GM18520 (cell line): ENCODE data around the gene MACROD1.

ENCODE experiments used
- ATAC-seq: cut with Tn5 transposase; IDR thresholded peaks from one replicate; pipeline ENCODE4 v1.9.1; 2021; ENCODE audit not compliant: unreplicated experiment

The MACROD1 gene

GRCh38 chr11:64131683-64132190, 34.2 kb downstream of the MACROD1 start:
- no peak for ATAC-seq

- ATAC-seq, result no peak
Observed at GRCh38 chr11:64130618-64131017, 35.3 kb downstream of the MACROD1 start.

- ATAC-seq, result no peak
Observed at GRCh38 chr11:64129403-64129802, 36.5 kb downstream of the MACROD1 start.

- ATAC-seq, result no peak
Observed at GRCh38 chr11:64128255-64129006, 37.5 kb downstream of the MACROD1 start.

- no peak for ATAC-seq
Observed at GRCh38 chr11:64127267-64128072, 38.4 kb downstream of the MACROD1 start.

GRCh38 chr11:64126796-64127195, 39.1 kb downstream of the MACROD1 start:
- no peak for ATAC-seq

- ATAC-seq, result no peak
Observed at GRCh38 chr11:64126371-64126770, 39.5 kb downstream of the MACROD1 start.

GRCh38 chr11:64125676-64126075, 40.2 kb downstream of the MACROD1 start:
- no peak for ATAC-seq

- no peak for ATAC-seq
Observed at GRCh38 chr11:64124147-64124546, 41.8 kb downstream of the MACROD1 start.

GRCh38 chr11:64123679-64124078, 42.2 kb downstream of the MACROD1 start:
- ATAC-seq, result no peak

GRCh38 chr11:64122411-64123410, 43.2 kb downstream of the MACROD1 start:
- ATAC-seq, result no peak

- ATAC-seq, result no peak
Observed at GRCh38 chr11:64121663-64122410, 44.1 kb downstream of the MACROD1 start.

GRCh38 chr11:64120951-64121569, 44.9 kb downstream of the MACROD1 start:
- ATAC-seq, result no peak

- ATAC-seq, result no peak
Observed at GRCh38 chr11:64119700-64120099, 46.2 kb downstream of the MACROD1 start.

- ATAC-seq, result no peak
Observed at GRCh38 chr11:64118876-64119665, 46.8 kb downstream of the MACROD1 start.

- ATAC-seq, result no peak
Observed at GRCh38 chr11:64117763-64118459, 48.0 kb downstream of the MACROD1 start.

GRCh38 chr11:64115531-64116522, 50.1 kb downstream of the MACROD1 start:
- ATAC-seq, result no peak
